T-helper 2 cell treated with Interferon-gamma antibody and Interleukin-4, amounts not matched to agents 100 ng/mL and 5 ng/mL, for 36 hours (primary cell): ENCODE results near the gene NBL1. TPM values are rescaled to one million over a fixed set of nuclear protein-coding genes. Genes with fewer than 3 reads are reported as not detected.

ENCODE experiments used
- intact Hi-C: fragments of 100-400 bp; cut with micrococcal nuclease; formaldehyde crosslinking; loops from one replicate; pipeline ENCODE4 v1.15.1; 2023
- total RNA-seq: library from RNA; stranded (reverse); gene quantifications from 2 replicates; pipeline ENCODE4 v1.2.3, GENCODE V29; 2022

NBL1 gene
- total RNA-seq, 1 donor from 2014 or later, result 25.8 TPM

- intact Hi-C loops, result no loop called here
Measured at GRCh38 chr1:19665186-19665495, 21.0 kb downstream of the NBL1 start.

GRCh38 chr1:19665496-19666465 lies 21.7 kb downstream of the NBL1 start:
- intact Hi-C loops, result no loop called here

GRCh38 chr1:19668888-19669287 lies 24.8 kb downstream of the NBL1 start:
- intact Hi-C loops, result no loop called here

- intact Hi-C loops, result no loop called here
Measured at GRCh38 chr1:19670787-19671186, 26.7 kb downstream of the NBL1 start.

- intact Hi-C loops, result no loop called here
Measured at GRCh38 chr1:19672237-19672636, 28.1 kb downstream of the NBL1 start.

GRCh38 chr1:19675797-19676196 lies 31.7 kb downstream of the NBL1 start:
- intact Hi-C loops, result no loop called here

GRCh38 chr1:19676438-19676922 lies 32.4 kb downstream of the NBL1 start:
- intact Hi-C loops, result no loop called here

GRCh38 chr1:19678493-19678892 lies 34.4 kb downstream of the NBL1 start:
- intact Hi-C loops, result no loop called here

- intact Hi-C loops, result no loop called here
Measured at GRCh38 chr1:19678931-19679453, 34.9 kb downstream of the NBL1 start.

GRCh38 chr1:19679691-19680090 lies 35.6 kb downstream of the NBL1 start:
- intact Hi-C loops, result no loop called here

- intact Hi-C loops, result no loop called here
Measured at GRCh38 chr1:19680644-19681043, 36.5 kb downstream of the NBL1 start.

- intact Hi-C loops, result no loop called here
Measured at GRCh38 chr1:19682257-19682656, 38.1 kb downstream of the NBL1 start.

- intact Hi-C loops, result no loop called here
Measured at GRCh38 chr1:19682901-19683300, 38.8 kb downstream of the NBL1 start.

- intact Hi-C loops, result no loop called here
Measured at GRCh38 chr1:19683351-19683750, 39.2 kb downstream of the NBL1 start.

GRCh38 chr1:19684677-19685076 lies 40.6 kb downstream of the NBL1 start:
- intact Hi-C loops, result no loop called here

- intact Hi-C loops, result no loop called here
Measured at GRCh38 chr1:19685994-19686393, 41.9 kb downstream of the NBL1 start.

GRCh38 chr1:19687414-19687813 lies 43.3 kb downstream of the NBL1 start:
- intact Hi-C loops, result no loop called here

GRCh38 chr1:19688041-19688842 lies 44.1 kb downstream of the NBL1 start:
- intact Hi-C loops, result no loop called here

- intact Hi-C loops, result no loop called here
Measured at GRCh38 chr1:19689085-19689757, 45.1 kb downstream of the NBL1 start.

- intact Hi-C loops, result no loop called here
Measured at GRCh38 chr1:19689856-19690255, 45.7 kb downstream of the NBL1 start.

GRCh38 chr1:19690342-19690741 lies 46.2 kb downstream of the NBL1 start:
- intact Hi-C loops, result no loop called here
